ENCODE data around the gene MPV17. TPM values are rescaled to one million over a fixed set of nuclear protein-coding genes. Genes with fewer than 3 reads are reported as not detected.

MPV17 gene
- total and polyA plus RNA-seq, 2 of the 13 experiments (the other 11 are each of a cell fraction or from before 2014, with no cell fraction given), result 48.9 to 129 TPM

GRCh38 chr2:27350106-27350693 is 27.3 kb upstream of the MPV17 start:
- TF ChIP-seq ZFP90 (CRISPR knock-in tag; IDR thresholded peaks at IDR 0.05; ENCODE audit: borderline replicate concordance), result no peak
- peak; percentile 23 to 72; a peak in 3 of 4 replicates for TF ChIP-seq MAFK (conservative IDR thresholded peaks at IDR 0.05 in 1 of 2, IDR thresholded peaks at IDR 0.05 in 1 of 2; ENCODE audit: low read length in 2 of 2)
- no peak for TF ChIP-seq GATAD1 (CRISPR knock-in tag; IDR thresholded peaks at IDR 0.05)
- TF ChIP-seq ZNF770 (CRISPR knock-in tag; IDR thresholded peaks at IDR 0.05), result peak; percentile 45
- TF ChIP-seq ZNF383 (CRISPR knock-in tag; IDR thresholded peaks at IDR 0.05; ENCODE audit: borderline replicate concordance), result no peak
- no peak for TF ChIP-seq TBX3 (IDR thresholded peaks at IDR 0.05; ENCODE audit: borderline replicate concordance)
- no peak for TF ChIP-seq RFXAP (CRISPR knock-in tag; IDR thresholded peaks at IDR 0.05; ENCODE audit: borderline replicate concordance)
- peak; percentile 57; the same call in 1 of the 2 replicates for TF ChIP-seq MAFF (IDR thresholded peaks at IDR 0.05; ENCODE audit: low read depth, low read length)
- no peak for TF ChIP-seq ETS1 (CRISPR knock-in tag; IDR thresholded peaks at IDR 0.05)
- TF ChIP-seq ATAD3A (CRISPR knock-in tag; IDR thresholded peaks at IDR 0.05), result no peak
- ATAC-seq, result no peak
- Histone ChIP-seq H3K9ac (ENCODE audit: insufficient read depth, low read depth, low read length) (no peak overlapping the region), H3K36me3 (replicated peaks in 1 of 2; ENCODE audit: control insufficient read depth in 1 of 2, insufficient read depth in 2 of 2, low read length in 2 of 2) (peaks cover 1 to 5% of the 10 kb centered on the region in 2 experiments; a peak in 3 of 5 replicates), H3K4me1 (ENCODE audit: insufficient read depth, low read length) (peaks cover 57% of the 10 kb centered on the region), H3K27me3 (ENCODE audit: control insufficient read depth in 1 of 2, insufficient read depth in 2 of 2, low read length in 2 of 2) (no peaks in the 10 kb centered on the region), H2AFZ (ENCODE audit: low read length) (no peak overlapping the region), H3K9me3 (ENCODE audit: low read length) (no peaks in the 10 kb centered on the region), H4K20me1 (ENCODE audit: insufficient read depth, low read length) (no peaks in the 10 kb centered on the region), H3K4me2 (ENCODE audit: low read depth, low read length) (no peak overlapping the region), H3K79me2 (ENCODE audit: insufficient read depth, low read length) (peaks cover 92% of the 10 kb centered on the region), H3K4me3 (replicated peaks in 1 of 3; ENCODE audit: insufficient read depth in 1 of 3, low read depth in 2 of 3, low read length in 3 of 3) (no peak overlapping the region), H3K27ac (ENCODE audit: extremely low read length, insufficient read depth, low read length) (peak overlapping the region; percentile 3)
- in situ Hi-C loops (cut with HindIII; ENCODE audit: extremely low pct_ligation_motif_present, low pct_unique_long_range_greater_than_20kb) (no loop called here), intact Hi-C loops (cut with micrococcal nuclease; ENCODE audit: unreplicated experiment) (no loop called here)
- ChIA-PET CTCF (ENCODE audit: low intra/inter-chr PET ratio, low total read pairs) (no interaction called here), POLR2A (interaction anchor here (1.2 kb wide), 2 partner anchors 23 to 30 kb away, joined by 3 read pairs; no protein-coding TSS in a partner anchor)
- BruUV-seq (replicated peaks), result no TSS peak
- 95% methylated on average over 7 of the region's 7 CpGs for WGBS (ENCODE audit: low lambda C conversion rate)
- no peak for FAIRE-seq
- DNase-seq (ENCODE audit: low spot score), result no peak

All from HepG2 (cell line).